Left forelimb (tissue), 1 donor: ENCODE measurements around the gene OR2T5.
"Not testable (repeated sequence)": the region's sequence is repeated elsewhere in the genome, so short reads cannot be mapped to it uniquely, and the experiment has no call there.

ENCODE experiments used
- DNase-seq: peaks from one replicate; pipeline ENCODE4 v3.0.0-alpha.2; 2018; ENCODE audit warnings: low spot score

OR2T5 gene

GRCh38 chr1:248488289-248488688 lies at the start of gene OR2T5:
Gene OR2T5 (plus strand): TSS chr1:248488589. CDS start chr1:248488589, 0 bp downstream.
- DNase-seq: not testable (repeated sequence)

- not testable (repeated sequence) for DNase-seq
These were observed 49.7 kb upstream of the OR2T5 start for GRCh38 chr1:248438668-248439067.

- DNase-seq: not testable (repeated sequence)
These were observed 49.1 kb upstream of the OR2T5 start for GRCh38 chr1:248439283-248439682.

GRCh38 chr1:248442500-248443277 lies 45.7 kb upstream of the OR2T5 start:
- not testable (repeated sequence) for DNase-seq

- not testable (repeated sequence) for DNase-seq
These were observed 43.8 kb upstream of the OR2T5 start for GRCh38 chr1:248444603-248445002.

GRCh38 chr1:248445399-248445798 lies 43.0 kb upstream of the OR2T5 start, which contains the start of gene OR2T2:
Gene OR2T2 (plus strand): TSS chr1:248445637. CDS start chr1:248452798, 7,161 bp downstream.
- not testable (repeated sequence) for DNase-seq

- not testable (repeated sequence) for DNase-seq
These were observed 39.8 kb upstream of the OR2T5 start for GRCh38 chr1:248448409-248449074.

- not testable (repeated sequence) for DNase-seq
These were observed 38.4 kb upstream of the OR2T5 start for GRCh38 chr1:248449821-248450465.

GRCh38 chr1:248450466-248451145 lies 37.8 kb upstream of the OR2T5 start:
- DNase-seq: not testable (repeated sequence)

GRCh38 chr1:248453619-248454018 lies 34.8 kb upstream of the OR2T5 start:
- DNase-seq: not testable (repeated sequence)

- DNase-seq: not testable (repeated sequence)
These were observed 33.3 kb upstream of the OR2T5 start for GRCh38 chr1:248455045-248455444.

GRCh38 chr1:248456635-248457034 lies 31.8 kb upstream of the OR2T5 start:
- not testable (repeated sequence) for DNase-seq

GRCh38 chr1:248459117-248459516 lies 29.3 kb upstream of the OR2T5 start:
- not testable (repeated sequence) for DNase-seq

- no peak for DNase-seq
These were observed 17.2 kb upstream of the OR2T5 start for GRCh38 chr1:248471154-248471553.

GRCh38 chr1:248472111-248472510 lies 16.3 kb upstream of the OR2T5 start:
- not testable (repeated sequence) for DNase-seq

GRCh38 chr1:248473051-248473450 lies 15.3 kb upstream of the OR2T5 start, which contains the start of gene OR2T3:
Gene OR2T3 (plus strand): TSS chr1:248473351. CDS start chr1:248473351, 0 bp downstream.
- DNase-seq: not testable (repeated sequence)

GRCh38 chr1:248475660-248476059 lies 12.7 kb upstream of the OR2T5 start:
- DNase-seq: not testable (repeated sequence)

- not testable (repeated sequence) for DNase-seq
These were observed 6.5 kb upstream of the OR2T5 start for GRCh38 chr1:248481686-248482579.

GRCh38 chr1:248496661-248497060 lies 8.3 kb downstream of the OR2T5 start:
- DNase-seq: not testable (repeated sequence)

GRCh38 chr1:248500305-248501035 lies 12.1 kb downstream of the OR2T5 start:
- not testable (repeated sequence) for DNase-seq
